ENCODE measurements around the gene SLC39A2. TPM values are rescaled to one million over a fixed set of nuclear protein-coding genes. Genes with fewer than 3 reads are reported as not detected.

The SLC39A2 gene
- total and polyA plus RNA-seq, 9 of the 15 experiments (the other 6 are each of a cell fraction or from before 2014, with no cell fraction given) = 0.06 to 0.09 TPM; not detected in 7

GRCh38 chr14:20997115-20997514 is 2.0 kb upstream of the SLC39A2 start:
- no peaks in the 10 kb centered on the region for H3K9me3 ChIP-seq (replicated peaks; ENCODE audit: control insufficient read depth, insufficient read depth, low read depth, low read length)
- intact Hi-C loops (cut with micrococcal nuclease) (no loop called here), in situ Hi-C loops (cut with MboI) (no loop called here)

More at GRCh38 chr14:20997115-20997514, 2.0 kb upstream of the SLC39A2 start:
- Histone ChIP-seq H3K4me3 (no peak overlapping the region), H3K4me1 (replicated peaks in 1 of 2; ENCODE audit: control insufficient read depth in 2 of 2, insufficient read depth in 2 of 2, low read length in 2 of 2) (peaks cover 5% of the 10 kb centered on the region in 2 experiments; a peak in 3 of 5 replicates), H3K79me2 (ENCODE audit: control insufficient read depth, insufficient read depth, low read length) (peaks cover under 1% of the 10 kb centered on the region; the same call in 2 of the 3 replicates), H2AFZ (ENCODE audit: low read depth, low read length) (no peak overlapping the region), H3K27me3 (ENCODE audit: control insufficient read depth in 2 of 2, insufficient read depth in 2 of 2, low read length in 2 of 2) (no peaks in the 10 kb centered on the region), H3K36me3 (ENCODE audit: control insufficient read depth, insufficient read depth, low read length) (peaks cover 45% of the 10 kb centered on the region), H3K27ac (ENCODE audit: extremely low read depth, low read depth, low read length) (no peak overlapping the region), H3K9ac (ENCODE audit: insufficient read depth in 1 of 2, low read depth in 2 of 2, low read length in 2 of 2) (no peak overlapping the region), H4K20me1 (replicated peaks; ENCODE audit: control insufficient read depth, insufficient read depth, low read length) (no peaks in the 10 kb centered on the region), H3K9me1 (ENCODE audit: control insufficient read depth, insufficient read depth, low read length) (no peaks in the 10 kb centered on the region), H3K4me2 (ENCODE audit: insufficient read depth, low read length) (no peak overlapping the region)
- no peak for TF ChIP-seq ARID4B (CRISPR knock-in tag; IDR thresholded peaks at IDR 0.05)
- TF ChIP-seq KDM1A (IDR thresholded peaks at IDR 0.05) = no peak
- TF ChIP-seq ZNF212 (CRISPR knock-in tag; IDR thresholded peaks at IDR 0.05) = no peak
- TF ChIP-seq BCLAF1 (IDR thresholded peaks at IDR 0.05; ENCODE audit: borderline replicate concordance in 1 of 2, control insufficient read depth in 1 of 2, low read depth in 2 of 2, low read length in 1 of 2) = no peak
- no peak for TF ChIP-seq PHF8 (IDR thresholded peaks at IDR 0.05; ENCODE audit: borderline replicate concordance, low read length)
- no peak for TF ChIP-seq SREBF1 (IDR thresholded peaks at IDR 0.05; ENCODE audit: borderline replicate concordance, low read depth, low read length)
- no peak for TF ChIP-seq ZNF695 (CRISPR knock-in tag; IDR thresholded peaks at IDR 0.05)
- ChIA-PET POLR2A (interaction anchor here (0.5 to 1.0 kb wide), 3 partner anchors 16 to 80 kb away, joined by 3 read pairs; no protein-coding TSS in a partner anchor), CTCF (ENCODE audit: low intra/inter-chr PET ratio) (no interaction called here)
- no peak for FAIRE-seq
- DNase-seq (ENCODE audit: extremely low read depth in 1 of 4, low spot score in 3 of 4) = no peak
- no peak for ATAC-seq
- WGBS (ENCODE audit: insufficient coverage, low coverage, missing lambda C conversion rate) = 74% methylated on average over 3 of the region's 4 CpGs
- no TSS peak for BruUV-seq (replicated peaks)

All from K562 (cell line).